ENCODE results near the gene AUTS2. TPM values are rescaled to one million over a fixed set of nuclear protein-coding genes. Genes with fewer than 3 reads are reported as not detected.

AUTS2 gene
- total RNA-seq, 1 experiment from 2014 or later = 256 TPM

DNA sequence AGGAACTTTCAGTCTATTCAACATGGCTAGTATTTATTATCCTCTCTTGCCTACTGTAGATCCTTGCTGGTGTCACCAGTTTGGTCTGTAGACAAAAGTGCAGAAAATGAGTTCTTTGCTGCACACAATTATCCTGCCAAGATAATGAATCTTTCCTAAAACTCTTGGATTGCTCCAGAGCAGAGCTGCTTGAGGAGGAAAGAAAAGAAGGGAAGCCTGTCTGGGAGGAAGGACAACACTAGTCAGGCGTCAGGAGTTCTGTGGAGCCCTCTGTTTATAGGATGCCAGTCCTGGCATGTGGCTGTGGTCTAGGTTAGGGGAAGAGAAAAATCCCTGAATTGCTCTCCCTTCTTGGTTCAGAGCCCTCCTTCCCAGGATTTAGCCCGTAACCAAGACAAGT lies 1103.7 kb downstream of the AUTS2 start:
- H2BK12ac ChIP-seq (ENCODE audit: insufficient read length, low read depth, low read length) = no peak overlapping the region
- no peak overlapping the region for H3K4me2 ChIP-seq (ENCODE audit: insufficient read depth, insufficient read length, low read length)
- H3K79me1 ChIP-seq (ENCODE audit: insufficient read depth, low read depth, low read length, poor library complexity, severe bottlenecking) = no peaks in the 10 kb centered on the region
- no peaks in the 10 kb centered on the region for H3K27me3 ChIP-seq (ENCODE audit: insufficient read depth, low read length)
- Mint-ChIP-seq H3K4me1 (peaks cover 0 to 36% of the 10 kb centered on the region in 2 experiments; a peak in 3 of 4 replicates), H3K9me3 (no peaks in the 10 kb centered on the region), H3K27ac (no peak overlapping the region), H3K4me3 (no peak overlapping the region), H3K27me3 (ENCODE audit: low read depth) (no peaks in the 10 kb centered on the region), H3K36me3 (ENCODE audit: insufficient read depth in 1 of 3, low read depth in 3 of 3) (peaks cover 28 to 55% (median 30%) of the 10 kb centered on the region in 3 experiments)
- TF ChIP-seq CTCF (conservative IDR thresholded peaks at IDR 0.05) = no peak
- no peak overlapping the region for H3K27ac ChIP-seq (ENCODE audit: insufficient read length, low read depth, low read length)
- H3K4me1 ChIP-seq (ENCODE audit: insufficient read depth, low read length) = peaks cover 26% of the 10 kb centered on the region; the same call in 1 of the 2 replicates
- H3K23ac ChIP-seq (ENCODE audit: insufficient read length, low read depth, low read length) = no peak overlapping the region
- H4K20me1 ChIP-seq (ENCODE audit: control insufficient read depth, insufficient read depth, insufficient read length) = no peaks in the 10 kb centered on the region
- WGBS (ENCODE audit: extremely low coverage, insufficient read length, low lambda C conversion rate) = no CpG with 5 or more reads among the region's 2 CpGs
- H3K79me2 ChIP-seq (ENCODE audit: insufficient read depth, low read length) = peaks cover 37% of the 10 kb centered on the region
- H2BK120ac ChIP-seq (ENCODE audit: low read depth, low read length, poor library complexity, severe bottlenecking) = no peak overlapping the region
- no peak for DNase-seq
- H2AK5ac ChIP-seq (ENCODE audit: insufficient read length, low read length) = no peak overlapping the region
- no peak overlapping the region for H3K4ac ChIP-seq (ENCODE audit: low read depth, low read length)
- H2BK15ac ChIP-seq (ENCODE audit: low read depth, low read length) = no peak overlapping the region
- no peak overlapping the region for H2AFZ ChIP-seq (ENCODE audit: low read length)
- no peaks in the 10 kb centered on the region for H3K9me3 ChIP-seq (ENCODE audit: control insufficient read depth, low read depth, low read length)
- no peak overlapping the region for H4K5ac ChIP-seq (ENCODE audit: insufficient read length, low read depth, low read length)
- no peak overlapping the region for H4K91ac ChIP-seq (ENCODE audit: insufficient read length, low read depth, low read length)
- H3K18ac ChIP-seq (ENCODE audit: insufficient read length, low read depth, low read length) = no peak overlapping the region
- no peak overlapping the region for H2BK5ac ChIP-seq (ENCODE audit: insufficient read length, low read length)
- H3K14ac ChIP-seq (ENCODE audit: insufficient read depth, low read length) = no peak overlapping the region
- H3K23me2 ChIP-seq (ENCODE audit: insufficient read length, low read depth, low read length, poor library complexity, severe bottlenecking) = no peaks in the 10 kb centered on the region
- H3T11ph ChIP-seq (ENCODE audit: low read length) = no peak overlapping the region
- no peak overlapping the region for H2BK20ac ChIP-seq (ENCODE audit: low read depth, low read length, poor library complexity, severe bottlenecking)
- no peak overlapping the region for H4K8ac ChIP-seq (replicated peaks; ENCODE audit: insufficient read length, low read depth, low read length)
- H3K9ac ChIP-seq (ENCODE audit: extremely low read depth, insufficient read length, low read length) = no peak overlapping the region
- no peak overlapping the region for H3K56ac ChIP-seq (ENCODE audit: insufficient read length, low read depth, low read length)

Data from H9 (cell line).